ENCODE measurements around the gene AKAP8.

- TF ChIP-seq POLR2A (IDR thresholded peaks at IDR 0.05) = no peak
- TF ChIP-seq, protein P1, sequence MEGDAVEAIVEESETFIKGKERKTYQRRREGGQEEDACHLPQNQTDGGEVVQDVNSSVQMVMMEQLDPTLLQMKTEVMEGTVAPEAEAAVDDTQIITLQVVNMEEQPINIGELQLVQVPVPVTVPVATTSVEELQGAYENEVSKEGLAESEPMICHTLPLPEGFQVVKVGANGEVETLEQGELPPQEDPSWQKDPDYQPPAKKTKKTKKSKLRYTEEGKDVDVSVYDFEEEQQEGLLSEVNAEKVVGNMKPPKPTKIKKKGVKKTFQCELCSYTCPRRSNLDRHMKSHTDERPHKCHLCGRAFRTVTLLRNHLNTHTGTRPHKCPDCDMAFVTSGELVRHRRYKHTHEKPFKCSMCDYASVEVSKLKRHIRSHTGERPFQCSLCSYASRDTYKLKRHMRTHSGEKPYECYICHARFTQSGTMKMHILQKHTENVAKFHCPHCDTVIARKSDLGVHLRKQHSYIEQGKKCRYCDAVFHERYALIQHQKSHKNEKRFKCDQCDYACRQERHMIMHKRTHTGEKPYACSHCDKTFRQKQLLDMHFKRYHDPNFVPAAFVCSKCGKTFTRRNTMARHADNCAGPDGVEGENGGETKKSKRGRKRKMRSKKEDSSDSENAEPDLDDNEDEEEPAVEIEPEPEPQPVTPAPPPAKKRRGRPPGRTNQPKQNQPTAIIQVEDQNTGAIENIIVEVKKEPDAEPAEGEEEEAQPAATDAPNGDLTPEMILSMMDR (IDR thresholded peaks at IDR 0.05) = peak in 1 of 3 donors; percentile 19
These were observed 48.7 kb downstream of the AKAP8 start for GRCh38 chr19:15330801-15331418.

Measured in ovary (tissue), 3 donors.